H9 (cell line): ENCODE data around the gene SIX2. TPM values are rescaled to one million over a fixed set of nuclear protein-coding genes. Genes with fewer than 3 reads are reported as not detected.
A peak's percentile ranks its signal among the peaks of the same experiment; 100 is the strongest.

ENCODE experiments used
- DNase-seq: peaks from one replicate; pipeline ENCODE4 v3.0.0-alpha.2; 2017
- H2AFZ ChIP-seq: one replicate; pipeline ENCODE4 v1.6.1; 2013; ENCODE audit warnings: mild to moderate bottlenecking, low read length, control low read depth, moderate library complexity
- H2AK5ac ChIP-seq: 2 replicates; pipeline ENCODE4 v1.6.1; 2013; ENCODE audit warnings: low read length, control low read depth, mixed read lengths; ENCODE audit not compliant: insufficient read length
- H2BK120ac ChIP-seq: one replicate; pipeline ENCODE4 v1.6.1; 2013; ENCODE audit warnings: low read depth, mild to moderate bottlenecking, low read length, control low read depth, inconsistent platforms; ENCODE audit not compliant: poor library complexity, severe bottlenecking
- H2BK12ac ChIP-seq: 2 replicates; pipeline ENCODE4 v1.6.1; 2013; ENCODE audit warnings: low read length, control low read depth, mixed read lengths, low read depth; ENCODE audit not compliant: insufficient read length
- H2BK15ac ChIP-seq: 2 replicates; pipeline ENCODE4 v1.6.1; 2013; ENCODE audit warnings: low read depth, low read length, control low read depth
- H2BK20ac ChIP-seq: one replicate; pipeline ENCODE4 v1.6.1; 2013; ENCODE audit warnings: low read depth, mild to moderate bottlenecking, low read length, control low read depth, inconsistent platforms; ENCODE audit not compliant: poor library complexity, severe bottlenecking
- H2BK5ac ChIP-seq: 2 replicates; pipeline ENCODE4 v1.6.1; 2013; ENCODE audit warnings: low read length, control low read depth, mixed read lengths; ENCODE audit not compliant: insufficient read length
- H3K14ac ChIP-seq: 2 replicates; pipeline ENCODE4 v1.6.1; 2013; ENCODE audit warnings: low read length, control low read depth; ENCODE audit not compliant: insufficient read depth
- H3K18ac ChIP-seq: 2 replicates; pipeline ENCODE4 v1.6.1; 2013; ENCODE audit warnings: low read depth, mild to moderate bottlenecking, mixed read lengths, low read length, control low read depth; ENCODE audit not compliant: insufficient read length
- H3K23ac ChIP-seq: 2 replicates; pipeline ENCODE4 v1.6.1; 2013; ENCODE audit warnings: low read length, control low read depth, mixed read lengths, low read depth; ENCODE audit not compliant: insufficient read length
- H3K23me2 ChIP-seq: 2 replicates; pipeline ENCODE4 v1.6.1; 2013; ENCODE audit warnings: low read depth, mild to moderate bottlenecking, mixed read lengths, low read length, control low read depth; ENCODE audit not compliant: insufficient read length, poor library complexity, severe bottlenecking
- H3K27ac ChIP-seq: 2 replicates; pipeline ENCODE4 v1.5.1; 2013; ENCODE audit warnings: low read length, control low read depth, mixed read lengths, low read depth; ENCODE audit not compliant: insufficient read length
- H3K27me3 ChIP-seq: 2 replicates; pipeline ENCODE4 v1.6.1; 2013; ENCODE audit warnings: low read length, control low read depth, inconsistent platforms; ENCODE audit not compliant: insufficient read depth
- H3K4ac ChIP-seq: 2 replicates; pipeline ENCODE4 v1.6.1; 2013; ENCODE audit warnings: low read depth, mild to moderate bottlenecking, control low read depth, inconsistent platforms, low read length, moderate library complexity
- H3K4me1 ChIP-seq: 2 replicates; pipeline ENCODE4 v1.6.1; 2013; ENCODE audit warnings: low read length, control low read depth, inconsistent platforms; ENCODE audit not compliant: insufficient read depth
- H3K4me2 ChIP-seq: 2 replicates; pipeline ENCODE4 v1.6.1; 2013; ENCODE audit warnings: low read length, control low read depth, mixed read lengths; ENCODE audit not compliant: insufficient read length, insufficient read depth
- H3K56ac ChIP-seq: 2 replicates; pipeline ENCODE4 v1.6.1; 2013; ENCODE audit warnings: low read depth, mild to moderate bottlenecking, mixed read lengths, low read length, control low read depth; ENCODE audit not compliant: insufficient read length
- H3K79me1 ChIP-seq: 2 replicates; pipeline ENCODE4 v1.6.1; 2013; ENCODE audit warnings: low read depth, mild to moderate bottlenecking, moderate library complexity, low read length, control low read depth, inconsistent platforms; ENCODE audit not compliant: insufficient read depth, poor library complexity, severe bottlenecking
- H3K79me2 ChIP-seq: 2 replicates; pipeline ENCODE4 v1.6.1; 2013; ENCODE audit warnings: low read length, control low read depth, inconsistent platforms; ENCODE audit not compliant: insufficient read depth
- H3K9ac ChIP-seq: 2 replicates; pipeline ENCODE4 v1.6.1; 2013; ENCODE audit warnings: low read length, control low read depth, mixed read lengths; ENCODE audit not compliant: insufficient read length; ENCODE audit errors: extremely low read depth
- H3K9me3 ChIP-seq: one replicate; pipeline ENCODE4 v1.6.1; 2013; ENCODE audit warnings: low read depth, low read length, inconsistent platforms; ENCODE audit not compliant: control insufficient read depth
- H3T11ph ChIP-seq: one replicate; pipeline ENCODE4 v1.6.1; 2013; ENCODE audit warnings: mild to moderate bottlenecking, low read length, control low read depth, inconsistent platforms
- H4K20me1 ChIP-seq: one replicate; pipeline ENCODE4 v1.6.1; 2013; ENCODE audit not compliant: control insufficient read depth, insufficient read length, insufficient read depth
- H4K5ac ChIP-seq: 2 replicates; pipeline ENCODE4 v1.6.1; 2013; ENCODE audit warnings: low read depth, mild to moderate bottlenecking, mixed read lengths, low read length, control low read depth; ENCODE audit not compliant: insufficient read length
- H4K8ac ChIP-seq: replicated peaks from 2 replicates; pipeline ENCODE4 v1.6.1; 2013; ENCODE audit warnings: low read length, control low read depth, mixed read lengths, low read depth; ENCODE audit not compliant: insufficient read length
- H4K91ac ChIP-seq: 2 replicates; pipeline ENCODE4 v1.6.1; 2013; ENCODE audit warnings: low read depth, mild to moderate bottlenecking, moderate library complexity, mixed read lengths, low read length, control low read depth; ENCODE audit not compliant: insufficient read length
- H3K27ac Mint-ChIP-seq, 3 experiments: 2 replicates in 2 of 3; 3 replicates in 1 of 3; pipeline ENCODE4 v1.8.0; 2020 to 2021; ENCODE audit warnings: mixed read lengths in 3 of 3, mild to moderate bottlenecking in 1 of 3, moderate library complexity in 1 of 3
- H3K27me3 Mint-ChIP-seq: 2 replicates; pipeline ENCODE4 v1.8.0; 2021; ENCODE audit warnings: low read depth, mild to moderate bottlenecking, moderate library complexity, mixed read lengths
- H3K36me3 Mint-ChIP-seq, 3 experiments: 2 replicates in 2 of 3; 3 replicates in 1 of 3; pipeline ENCODE4 v1.8.0; 2020 to 2021; ENCODE audit warnings: low read depth in 3 of 3, mixed read lengths in 3 of 3; ENCODE audit not compliant: insufficient read depth in 1 of 3
- H3K4me1 Mint-ChIP-seq, 2 experiments: 2 replicates each; pipeline ENCODE4 v1.8.0; 2020; ENCODE audit warnings: mixed read lengths in 2 of 2
- H3K4me3 Mint-ChIP-seq, 2 experiments: 2 replicates in 1 of 2; 3 replicates in 1 of 2; pipeline ENCODE4 v1.8.0; 2020 to 2021; ENCODE audit warnings: mild to moderate bottlenecking in 2 of 2, mixed read lengths in 2 of 2, moderate library complexity in 1 of 2
- H3K9me3 Mint-ChIP-seq, 2 experiments: 2 replicates in 1 of 2; 3 replicates in 1 of 2; pipeline ENCODE4 v1.8.0; 2020; ENCODE audit warnings: mild to moderate bottlenecking in 2 of 2, mixed read lengths in 2 of 2, moderate library complexity in 1 of 2
- CTCF ChIP-seq: fragments of 200-600 bp; sonication (generic); conservative IDR thresholded peaks from 3 replicates; pipeline ENCODE4 v1.8.0; 2021; ENCODE audit warnings: antibody characterized with exemption, mild to moderate bottlenecking
- WGBS: extraction: QIAGEN DNeasy Blood & Tissue Kit; methylation state at CpG from one replicate; pipeline ENCODE4 v1.1.7; 2013; ENCODE audit warnings: missing lambda C conversion rate, low lambda C conversion rate, mixed read lengths; ENCODE audit not compliant: insufficient read length; ENCODE audit errors: extremely low coverage; 5-methylcytosine and 5-hydroxymethylcytosine counted together
- total RNA-seq: library from RNA; stranded (reverse); gene quantifications from 2 replicates; pipeline ENCODE4 v1.2.1, GENCODE V29; 2021

SIX2 gene
- total RNA-seq, 1 experiment from 2014 or later = not detected

- H2AK5ac ChIP-seq = no peak overlapping the region
- no peak overlapping the region for H2BK120ac ChIP-seq
- no peak overlapping the region for H2BK20ac ChIP-seq
- DNase-seq = peak; percentile 78
- Mint-ChIP-seq H3K4me3 (no peak overlapping the region), H3K9me3 (no peaks in the 10 kb centered on the region; a peak in 1 of 5 replicates), H3K36me3 (no peaks in the 10 kb centered on the region), H3K27ac (no peak overlapping the region), H3K4me1 (peaks cover 38 to 60% of the 10 kb centered on the region in 2 experiments), H3K27me3 (peaks cover 19% of the 10 kb centered on the region)
- H3K56ac ChIP-seq = no peak overlapping the region
- no peak overlapping the region for H3K4ac ChIP-seq
- H3K23me2 ChIP-seq = no peaks in the 10 kb centered on the region
- H4K8ac ChIP-seq = no peak overlapping the region
- H3K14ac ChIP-seq = no peak overlapping the region
- no peak overlapping the region for H3K18ac ChIP-seq
- no CpG with 5 or more reads among the region's 6 CpGs for WGBS
- H2BK5ac ChIP-seq = no peak overlapping the region
- no peaks in the 10 kb centered on the region; the same call in none of the 2 replicates for H3K4me1 ChIP-seq
- no peak overlapping the region for H2BK12ac ChIP-seq
- no peak overlapping the region for H4K5ac ChIP-seq
- no peak overlapping the region for H3T11ph ChIP-seq
- no peak overlapping the region for H2BK15ac ChIP-seq
- no peaks in the 10 kb centered on the region for H4K20me1 ChIP-seq
- H3K27ac ChIP-seq = no peak overlapping the region
- H3K4me2 ChIP-seq = no peak overlapping the region
- H3K9ac ChIP-seq = no peak overlapping the region
- H3K79me1 ChIP-seq = no peaks in the 10 kb centered on the region
- H3K79me2 ChIP-seq = no peaks in the 10 kb centered on the region
- peak; percentile 92 for TF ChIP-seq CTCF
- H3K23ac ChIP-seq = no peak overlapping the region
- no peaks in the 10 kb centered on the region for H3K9me3 ChIP-seq
- no peak overlapping the region for H4K91ac ChIP-seq
- H3K27me3 ChIP-seq = no peaks in the 10 kb centered on the region
- no peak overlapping the region for H2AFZ ChIP-seq
Measured at GRCh38 chr2:44974064-44974715, 35.1 kb downstream of the SIX2 start.
